Panc1 (cell line): ENCODE results near the gene PTGR1. TPM values are rescaled to one million over a fixed set of nuclear protein-coding genes. Genes with fewer than 3 reads are reported as not detected.

Source experiments
- ATAC-seq: fragments of 200-7000 bp; cut with Tn5 transposase; 2 replicates; pipeline ENCODE4 v1.9.1; 2020; ENCODE audit warnings: mild to moderate bottlenecking, moderate library complexity
- Bru-seq: library from RNA; stranded (reverse); fragments of 400-500 nt; gene quantifications from one replicate; lab custom pipeline; 2021; lab: Mats Ljungman, UMichigan
- BruChase-seq, 2 experiments: library from RNA; stranded (reverse); fragments of 400-500 nt; gene quantifications; one replicate each; lab custom pipeline; 2021; lab: Mats Ljungman, UMichigan
- BruUV-seq: library from RNA; stranded (reverse); fragments of 400-500 nt; replicated peaks from 2 replicates; lab custom pipeline; 2021; lab: Mats Ljungman, UMichigan
- CTCF ChIA-PET: fragments of 300-600 bp; sonication (Branson Sonifier 250); formaldehyde crosslinking; loops from one replicate; lab custom pipeline; 2022; ENCODE audit warnings: antibody characterized with exemption; lab: Charles Lee
- POLR2A ChIA-PET: fragments of 300-600 bp; sonication (Branson Sonifier 250); formaldehyde crosslinking; loops from one replicate; lab custom pipeline; 2022; ENCODE audit warnings: antibody characterized with exemption; lab: Charles Lee
- DNase-seq: peaks from one replicate; pipeline ENCODE4 v3.0.0-alpha.2; 2010; ENCODE audit warnings: low read depth, low spot score
- H3K27ac ChIP-seq: 2 replicates; pipeline ENCODE4 v1.5.1; 2011; ENCODE audit warnings: mild to moderate bottlenecking, low read length, inconsistent platforms
- H3K27me3 ChIP-seq: fragments of 200-500 bp; sonication (Bioruptor generic); 2 replicates; pipeline ENCODE4 v1.6.0; 2014; ENCODE audit warnings: low read length, inconsistent platforms; ENCODE audit not compliant: control insufficient read depth, insufficient read depth
- H3K36me3 ChIP-seq: fragments of 200-500 bp; sonication (Bioruptor generic); 2 replicates; pipeline ENCODE4 v1.5.1; 2014; ENCODE audit warnings: inconsistent platforms, mild to moderate bottlenecking, low read length, moderate library complexity; ENCODE audit not compliant: control insufficient read depth, insufficient read depth
- H3K4me1 ChIP-seq: 2 replicates; pipeline ENCODE4 v1.5.1; 2011; ENCODE audit warnings: inconsistent platforms, mild to moderate bottlenecking, low read length, moderate library complexity; ENCODE audit not compliant: control insufficient read depth, insufficient read depth
- H3K4me3 ChIP-seq, 2 experiments: 2 replicates each; pipeline ENCODE4 v1.5.1; 2011 to 2012; ENCODE audit warnings: low read depth in 2 of 2, low read length in 2 of 2, mild to moderate bottlenecking in 2 of 2, inconsistent platforms in 1 of 2, moderate library complexity in 1 of 2
- H3K9me3 ChIP-seq: fragments of 200-500 bp; sonication (Bioruptor generic); 2 replicates; pipeline ENCODE4 v1.5.1; 2014; ENCODE audit warnings: low read depth, mild to moderate bottlenecking, inconsistent platforms, low read length, moderate library complexity; ENCODE audit not compliant: control insufficient read depth, insufficient read depth
- POLR2AphosphoS5 ChIP-seq: IDR thresholded peaks from 2 replicates; pipeline ENCODE4 v1.6.1; 2012; ENCODE audit warnings: mild to moderate bottlenecking, low read depth, low read length, moderate library complexity
- SIN3A ChIP-seq: IDR thresholded peaks from 2 replicates; pipeline ENCODE4 v1.6.1; 2012; ENCODE audit warnings: low read depth, mild to moderate bottlenecking, low read length, moderate library complexity, borderline replicate concordance; ENCODE audit not compliant: insufficient read depth
- TCF7L2 ChIP-seq: IDR thresholded peaks from 2 replicates; pipeline ENCODE4 v1.6.1; 2011; ENCODE audit warnings: mild to moderate bottlenecking, low read depth, low read length, inconsistent platforms
- in situ Hi-C: cut with HindIII; loops from 2 replicates; pipeline ENCODE4 v1.10.0; 2016; ENCODE audit warnings: low sequenced_read_pairs, low pct_unique_long_range_greater_than_20kb
- intact Hi-C: fragments of 100-400 bp; cut with micrococcal nuclease; formaldehyde crosslinking; loops from one replicate; pipeline ENCODE4 v1.10.0; 2022; ENCODE audit not compliant: unreplicated experiment
- long read RNA-seq: library from polyadenylated mRNA; unstranded; transcript quantifications from one replicate; pipeline ENCODE4 v2.0.0, GENCODE V29; 2021; ENCODE audit not compliant: unreplicated experiment
- polyA plus RNA-seq: library from polyadenylated mRNA; unstranded; fragments of >200 nt; gene quantifications from one replicate; pipeline ENCODE4 v1.2.1, GENCODE V29; 2012; ENCODE audit warnings: missing spikeins; ENCODE audit not compliant: insufficient read length
- total RNA-seq: library from RNA; stranded (reverse); gene quantifications from one replicate; pipeline ENCODE4 v1.2.1, GENCODE V29; 2021; ENCODE audit not compliant: unreplicated experiment
- TF ChIP-seq, protein P1 (sequence below), 2 experiments: IDR thresholded peaks; 2 replicates each; pipeline ENCODE4 v1.6.1; 2011 to 2012; ENCODE audit warnings: low read depth in 2 of 2, control low read depth in 1 of 2, low read length in 1 of 2, mild to moderate bottlenecking in 1 of 2, moderate library complexity in 1 of 2; ENCODE audit not compliant: insufficient read depth in 1 of 2
- TF ChIP-seq, protein P2 (sequence below): fragments of 450-650 bp; IDR thresholded peaks from 2 replicates; pipeline ENCODE4 v1.5.1; 2017; ENCODE audit warnings: mild to moderate bottlenecking

Gene PTGR1
- total RNA-seq (46.0 TPM), Bru-seq, nascent RNA (percentile 65 among the genes with signal in this experiment), BruChase-seq, experiment 1, labeled RNA remaining after a 2-hour chase (percentile 61 among the genes with signal in this experiment), BruChase-seq, experiment 2, labeled RNA remaining after a 6-hour chase (percentile 64 among the genes with signal in this experiment)
- 32.4 TPM for polyA plus RNA-seq
- long read RNA-seq, transcript PTGR1-205 (10 exons, 1,407 nt), result minor isoform, 10 of 36 reads
- long read RNA-seq, transcript PTGR1-201 (10 exons, 1,223 nt), result major isoform, 15 of 36 reads
- long read RNA-seq, partial matches to known transcripts, result 3 of 36 reads
- long read RNA-seq, other reads (novel, unspliced or antisense), result 5 of 36 reads

DNA sequence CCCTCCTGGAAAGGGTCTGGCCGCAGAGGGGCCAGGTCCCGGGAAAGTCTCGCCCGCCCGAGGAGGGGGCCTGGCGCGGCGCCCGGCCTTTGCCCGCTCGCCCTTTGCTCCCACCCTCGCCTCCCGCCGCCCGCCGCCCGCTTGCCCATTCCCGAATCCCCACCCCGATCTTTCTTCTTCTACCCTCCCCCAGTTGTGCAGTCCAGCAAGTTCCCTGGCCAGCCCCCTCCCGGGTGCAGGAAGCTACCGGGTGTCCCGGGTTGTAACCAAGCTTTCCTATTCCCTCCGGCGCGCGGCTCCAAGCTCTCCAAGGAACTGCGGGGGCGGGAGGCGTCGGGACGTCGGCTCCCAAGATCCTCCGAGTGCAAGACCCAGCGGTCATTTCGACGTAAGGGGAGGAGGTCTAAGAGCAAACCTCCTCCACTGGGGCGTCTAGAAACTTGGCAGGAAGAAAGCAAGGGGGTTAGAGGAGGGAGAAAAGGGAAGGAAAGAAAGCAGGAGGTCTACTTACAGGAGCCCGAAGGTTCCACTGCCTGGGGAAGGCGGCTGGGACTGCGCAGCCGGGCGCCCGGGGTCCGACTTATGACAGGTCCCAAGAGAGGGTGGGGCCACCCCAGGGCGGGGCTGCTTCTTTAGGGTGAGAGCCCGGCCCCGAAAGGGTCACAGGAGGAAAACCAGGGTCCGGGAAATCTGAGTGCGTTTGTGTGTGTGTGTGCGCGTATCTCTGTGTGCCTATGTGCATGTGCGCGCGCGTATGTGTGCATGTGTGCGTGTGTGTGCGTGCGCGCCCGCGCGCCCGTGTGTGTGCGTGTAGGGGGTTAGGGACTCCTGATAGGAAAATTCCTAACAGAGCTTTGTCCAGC, at the start of gene PTGR1:
PTGR1 (minus strand) TSS at position 556 of the 863 bp plus-strand sequence. CDS start 2,225 bp downstream, outside the sequence.
- H3K27me3 ChIP-seq, result no peaks in the 10 kb centered on the region
- H3K27ac ChIP-seq, result peak within 1 kb of the TSS; percentile 81
- H3K4me3 ChIP-seq, result peak within 1 kb of the TSS; percentile 69 to 86
- DNase-seq, result no peak
- POLR2A ChIA-PET, result interaction anchor here (0.6 to 0.7 kb wide), 2 partner anchors 74 to 93 kb away, joined by 3 to 13 read pairs; partner anchors contain the start of gene ZNF483
- no TSS peak for BruUV-seq
- no peaks in the 10 kb centered on the region for H3K9me3 ChIP-seq
- CTCF ChIA-PET, result interaction anchor here (0.9 kb wide), 1 partner anchor 32 kb away, joined by 3 read pairs; the partner anchor contains the start of gene DNAJC25
- TF ChIP-seq TCF7L2 (no peak), SIN3A (0 out of 2 replicates have a peak, but pooled peaks have one; percentile 43), POLR2AphosphoS5 (peak; percentile 50; the same call in 1 of the 2 replicates)
- TF ChIP-seq, protein P1, sequence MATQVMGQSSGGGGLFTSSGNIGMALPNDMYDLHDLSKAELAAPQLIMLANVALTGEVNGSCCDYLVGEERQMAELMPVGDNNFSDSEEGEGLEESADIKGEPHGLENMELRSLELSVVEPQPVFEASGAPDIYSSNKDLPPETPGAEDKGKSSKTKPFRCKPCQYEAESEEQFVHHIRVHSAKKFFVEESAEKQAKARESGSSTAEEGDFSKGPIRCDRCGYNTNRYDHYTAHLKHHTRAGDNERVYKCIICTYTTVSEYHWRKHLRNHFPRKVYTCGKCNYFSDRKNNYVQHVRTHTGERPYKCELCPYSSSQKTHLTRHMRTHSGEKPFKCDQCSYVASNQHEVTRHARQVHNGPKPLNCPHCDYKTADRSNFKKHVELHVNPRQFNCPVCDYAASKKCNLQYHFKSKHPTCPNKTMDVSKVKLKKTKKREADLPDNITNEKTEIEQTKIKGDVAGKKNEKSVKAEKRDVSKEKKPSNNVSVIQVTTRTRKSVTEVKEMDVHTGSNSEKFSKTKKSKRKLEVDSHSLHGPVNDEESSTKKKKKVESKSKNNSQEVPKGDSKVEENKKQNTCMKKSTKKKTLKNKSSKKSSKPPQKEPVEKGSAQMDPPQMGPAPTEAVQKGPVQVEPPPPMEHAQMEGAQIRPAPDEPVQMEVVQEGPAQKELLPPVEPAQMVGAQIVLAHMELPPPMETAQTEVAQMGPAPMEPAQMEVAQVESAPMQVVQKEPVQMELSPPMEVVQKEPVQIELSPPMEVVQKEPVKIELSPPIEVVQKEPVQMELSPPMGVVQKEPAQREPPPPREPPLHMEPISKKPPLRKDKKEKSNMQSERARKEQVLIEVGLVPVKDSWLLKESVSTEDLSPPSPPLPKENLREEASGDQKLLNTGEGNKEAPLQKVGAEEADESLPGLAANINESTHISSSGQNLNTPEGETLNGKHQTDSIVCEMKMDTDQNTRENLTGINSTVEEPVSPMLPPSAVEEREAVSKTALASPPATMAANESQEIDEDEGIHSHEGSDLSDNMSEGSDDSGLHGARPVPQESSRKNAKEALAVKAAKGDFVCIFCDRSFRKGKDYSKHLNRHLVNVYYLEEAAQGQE (IDR thresholded peaks at IDR 0.05; ENCODE audit: insufficient read depth in 1 of 2, low read depth in 2 of 2, low read length in 1 of 2), result no peak
- TF ChIP-seq, protein P2, sequence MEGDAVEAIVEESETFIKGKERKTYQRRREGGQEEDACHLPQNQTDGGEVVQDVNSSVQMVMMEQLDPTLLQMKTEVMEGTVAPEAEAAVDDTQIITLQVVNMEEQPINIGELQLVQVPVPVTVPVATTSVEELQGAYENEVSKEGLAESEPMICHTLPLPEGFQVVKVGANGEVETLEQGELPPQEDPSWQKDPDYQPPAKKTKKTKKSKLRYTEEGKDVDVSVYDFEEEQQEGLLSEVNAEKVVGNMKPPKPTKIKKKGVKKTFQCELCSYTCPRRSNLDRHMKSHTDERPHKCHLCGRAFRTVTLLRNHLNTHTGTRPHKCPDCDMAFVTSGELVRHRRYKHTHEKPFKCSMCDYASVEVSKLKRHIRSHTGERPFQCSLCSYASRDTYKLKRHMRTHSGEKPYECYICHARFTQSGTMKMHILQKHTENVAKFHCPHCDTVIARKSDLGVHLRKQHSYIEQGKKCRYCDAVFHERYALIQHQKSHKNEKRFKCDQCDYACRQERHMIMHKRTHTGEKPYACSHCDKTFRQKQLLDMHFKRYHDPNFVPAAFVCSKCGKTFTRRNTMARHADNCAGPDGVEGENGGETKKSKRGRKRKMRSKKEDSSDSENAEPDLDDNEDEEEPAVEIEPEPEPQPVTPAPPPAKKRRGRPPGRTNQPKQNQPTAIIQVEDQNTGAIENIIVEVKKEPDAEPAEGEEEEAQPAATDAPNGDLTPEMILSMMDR, result no peak
- intact Hi-C loops, result no loop called here
- no peaks in the 10 kb centered on the region for H3K4me1 ChIP-seq
- in situ Hi-C loops, result no loop called here
- peaks cover 11% of the 10 kb centered on the region for H3K36me3 ChIP-seq
- ATAC-seq, result peak; percentile 91

DNA sequence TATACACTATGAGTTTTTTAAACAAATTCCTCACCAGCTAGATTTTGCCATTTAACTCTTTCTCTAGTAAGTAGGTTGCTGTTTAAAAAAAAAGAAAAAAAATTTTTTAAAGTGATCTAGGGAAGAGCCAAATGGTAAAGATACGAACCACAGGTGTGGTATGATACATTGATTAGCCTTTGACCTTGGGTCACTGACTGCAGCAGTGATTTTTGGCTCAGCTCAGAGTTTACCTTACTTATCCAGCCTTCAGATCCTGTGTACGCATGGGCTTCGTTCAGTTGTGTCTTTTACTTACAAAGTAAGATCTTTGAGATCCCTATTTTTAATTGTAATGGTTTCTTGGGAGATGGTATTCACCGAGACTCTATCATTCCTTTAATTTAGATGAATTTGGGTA, 49.6 kb upstream of the PTGR1 start:
- Histone ChIP-seq H3K9me3 (no peaks in the 10 kb centered on the region), H3K27ac (no peak overlapping the region), H3K4me3 (no peak overlapping the region), H3K27me3 (no peaks in the 10 kb centered on the region), H3K36me3 (peaks cover 19% of the 10 kb centered on the region), H3K4me1 (no peaks in the 10 kb centered on the region)
- ChIA-PET POLR2A (no interaction called here), CTCF (interaction anchor here (0.5 kb wide), 1 partner anchor 164 kb away, joined by 4 read pairs; no protein-coding TSS in a partner anchor)
- in situ Hi-C loops (no loop called here), intact Hi-C loops (no loop called here)
- TF ChIP-seq, protein P1 (IDR thresholded peaks at IDR 0.05; ENCODE audit: insufficient read depth in 1 of 2, low read depth in 2 of 2, low read length in 1 of 2), result no peak
- no peak for TF ChIP-seq POLR2AphosphoS5
- TF ChIP-seq TCF7L2, result no peak
- no peak for TF ChIP-seq SIN3A
- TF ChIP-seq, protein P2, result no peak
- ATAC-seq (no peak), DNase-seq (no peak)
- no TSS peak for BruUV-seq
